ENCODE results near the gene TUBA3D. TPM values are rescaled to one million over a fixed set of nuclear protein-coding genes. Genes with fewer than 3 reads are reported as not detected.
"Not testable (repeated sequence)": the region's sequence is repeated elsewhere in the genome, so short reads cannot be mapped to it uniquely, and the experiment has no call there.

Gene TUBA3D
- total RNA-seq (ENCODE audit: low replicate concordance): not detected in 2 replicates

DNA sequence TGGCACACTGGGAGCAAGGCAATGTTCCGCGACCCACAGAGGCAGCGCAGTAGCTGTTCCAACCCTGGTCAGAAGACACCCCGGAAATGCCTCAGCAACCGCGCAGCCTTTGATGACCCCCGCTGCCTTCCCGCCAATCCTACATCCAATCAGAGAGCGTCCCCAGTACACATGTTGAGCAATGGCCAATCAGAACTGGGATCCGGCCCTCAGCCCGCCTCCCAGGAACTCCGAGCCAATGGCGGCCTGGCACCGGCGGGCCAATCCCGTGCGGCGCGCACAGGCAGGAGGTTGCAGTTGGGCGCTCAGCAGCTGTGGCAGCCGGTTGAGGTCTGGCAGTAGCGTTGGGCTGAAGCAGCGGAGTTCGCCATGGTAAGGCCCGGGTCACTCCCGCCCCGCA is at the start of gene TUBA3D:
Gene TUBA3D, plus strand, starts transcription at position 289 of the 400 bp plus-strand sequence. Its CDS starts 81 bp downstream, at position 370.
- Histone ChIP-seq H3K79me2 (ENCODE audit: low read depth) (no peaks in the 10 kb centered on the region), H3K9me3 (ENCODE audit: low read depth) (no peaks in the 10 kb centered on the region), H3K27me3 (no peaks in the 10 kb centered on the region), H4K20me1 (ENCODE audit: low read depth) (no peaks in the 10 kb centered on the region), H3K36me3 (no peaks in the 10 kb centered on the region), H3K27ac (no peak within 1 kb of the TSS), H3K4me3 (no peak within 1 kb of the TSS), H3K4me2 (no peak within 1 kb of the TSS), H3K9ac (no peak within 1 kb of the TSS), H2AFZ (replicated peaks) (no peak within 1 kb of the TSS), H3K4me1 (no peaks in the 10 kb centered on the region), H3F3A (ENCODE audit: low read depth) (no peaks in the 10 kb centered on the region)
- no peaks in the 10 kb centered on the region for H3K36me3 Mint-ChIP-seq
- H3K4me1 Mint-ChIP-seq: no peaks in the 10 kb centered on the region
- no peak within 1 kb of the TSS for H3K4me3 Mint-ChIP-seq
- TF ChIP-seq EZH2phosphoT487 (IDR thresholded peaks at IDR 0.05): no peak
- TF ChIP-seq EZH2 (IDR thresholded peaks at IDR 0.05): no peak
- TF ChIP-seq, protein P1, sequence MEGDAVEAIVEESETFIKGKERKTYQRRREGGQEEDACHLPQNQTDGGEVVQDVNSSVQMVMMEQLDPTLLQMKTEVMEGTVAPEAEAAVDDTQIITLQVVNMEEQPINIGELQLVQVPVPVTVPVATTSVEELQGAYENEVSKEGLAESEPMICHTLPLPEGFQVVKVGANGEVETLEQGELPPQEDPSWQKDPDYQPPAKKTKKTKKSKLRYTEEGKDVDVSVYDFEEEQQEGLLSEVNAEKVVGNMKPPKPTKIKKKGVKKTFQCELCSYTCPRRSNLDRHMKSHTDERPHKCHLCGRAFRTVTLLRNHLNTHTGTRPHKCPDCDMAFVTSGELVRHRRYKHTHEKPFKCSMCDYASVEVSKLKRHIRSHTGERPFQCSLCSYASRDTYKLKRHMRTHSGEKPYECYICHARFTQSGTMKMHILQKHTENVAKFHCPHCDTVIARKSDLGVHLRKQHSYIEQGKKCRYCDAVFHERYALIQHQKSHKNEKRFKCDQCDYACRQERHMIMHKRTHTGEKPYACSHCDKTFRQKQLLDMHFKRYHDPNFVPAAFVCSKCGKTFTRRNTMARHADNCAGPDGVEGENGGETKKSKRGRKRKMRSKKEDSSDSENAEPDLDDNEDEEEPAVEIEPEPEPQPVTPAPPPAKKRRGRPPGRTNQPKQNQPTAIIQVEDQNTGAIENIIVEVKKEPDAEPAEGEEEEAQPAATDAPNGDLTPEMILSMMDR (IDR thresholded peaks at IDR 0.05): no peak
- peaks cover 4% of the 10 kb centered on the region for H3K27me3 Mint-ChIP-seq (ENCODE audit: insufficient read depth, low read depth)
- DNase-seq (ENCODE audit: low spot score): no peak
- no peaks in the 10 kb centered on the region for H3K9me3 Mint-ChIP-seq
- H3K27ac Mint-ChIP-seq: no peak within 1 kb of the TSS

DNA sequence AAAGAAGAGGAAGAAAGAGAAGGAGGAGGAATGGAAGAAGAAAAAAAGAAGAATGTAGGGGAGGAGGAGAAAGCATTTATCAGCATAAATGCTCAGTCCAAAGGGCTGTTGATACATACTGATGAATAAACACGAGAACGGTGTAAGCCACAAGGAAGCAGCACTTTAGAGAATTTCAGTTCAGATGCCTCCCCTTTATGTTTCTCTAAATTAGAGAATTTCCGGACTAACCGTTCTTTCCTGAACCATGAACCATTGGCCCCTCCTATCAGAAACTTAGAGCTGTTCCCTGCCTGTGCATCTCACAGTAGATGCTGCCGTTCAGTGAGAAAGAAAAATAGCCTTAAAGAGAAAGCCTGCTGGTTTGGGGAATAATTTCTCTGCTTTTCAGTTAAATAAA is 49.2 kb upstream of the TUBA3D start:
- H3K27ac ChIP-seq: no peak overlapping the region
- peaks cover 13% of the 10 kb centered on the region for H3K9me3 Mint-ChIP-seq
- no peak overlapping the region for H3K4me2 ChIP-seq
- peaks cover 64% of the 10 kb centered on the region for H3K27me3 ChIP-seq
- H3K36me3 Mint-ChIP-seq: no peaks in the 10 kb centered on the region
- no peak for TF ChIP-seq EZH2phosphoT487 (IDR thresholded peaks at IDR 0.05)
- TF ChIP-seq, protein P1 (IDR thresholded peaks at IDR 0.05): no peak
- TF ChIP-seq EZH2 (IDR thresholded peaks at IDR 0.05): no peak
- H3K9ac ChIP-seq: no peak overlapping the region
- no peaks in the 10 kb centered on the region for H3K4me1 ChIP-seq
- H3K27ac Mint-ChIP-seq: no peak overlapping the region
- H3K36me3 ChIP-seq: no peaks in the 10 kb centered on the region
- no peaks in the 10 kb centered on the region for H3K9me3 ChIP-seq (ENCODE audit: low read depth)
- no peak overlapping the region for H3K4me3 ChIP-seq
- peaks cover 20% of the 10 kb centered on the region for H3K27me3 Mint-ChIP-seq (ENCODE audit: insufficient read depth, low read depth)
- no peaks in the 10 kb centered on the region for H3K79me2 ChIP-seq (ENCODE audit: low read depth)
- H3K4me3 Mint-ChIP-seq: peak overlapping the region; percentile 24
- no peak for DNase-seq (ENCODE audit: low spot score)
- H3F3A ChIP-seq (ENCODE audit: low read depth): peaks cover 5% of the 10 kb centered on the region
- peaks cover 4% of the 10 kb centered on the region for H3K4me1 Mint-ChIP-seq
- H4K20me1 ChIP-seq (ENCODE audit: low read depth): no peaks in the 10 kb centered on the region
- no peak overlapping the region for H2AFZ ChIP-seq (replicated peaks)

DNA sequence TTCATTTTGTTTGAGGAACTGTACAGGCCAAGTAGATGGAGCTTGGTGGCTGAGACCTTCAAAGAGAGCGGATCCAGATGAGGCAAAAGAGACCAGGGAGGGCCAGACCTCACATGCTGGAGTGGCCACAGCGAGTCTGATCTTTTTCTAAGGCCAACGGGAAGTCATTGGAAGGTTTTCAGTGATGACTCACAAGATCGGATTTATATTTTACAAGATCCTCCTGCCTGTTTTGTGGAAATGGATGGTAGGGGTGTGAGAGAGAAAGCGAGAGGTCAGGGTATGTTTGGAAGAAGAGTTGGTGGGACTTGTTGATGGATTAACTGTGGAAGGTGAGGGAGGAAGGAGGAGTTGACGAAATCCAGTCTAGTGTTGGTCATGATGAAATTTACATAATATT is 44.6 kb upstream of the TUBA3D start:
- H3F3A ChIP-seq (ENCODE audit: low read depth): no peaks in the 10 kb centered on the region
- no peak overlapping the region for H3K4me3 ChIP-seq
- peaks cover 4% of the 10 kb centered on the region for H3K27me3 Mint-ChIP-seq (ENCODE audit: insufficient read depth, low read depth)
- no peak overlapping the region for H3K4me2 ChIP-seq
- H3K9me3 ChIP-seq (ENCODE audit: low read depth): no peaks in the 10 kb centered on the region
- no peaks in the 10 kb centered on the region for H3K36me3 ChIP-seq
- no peak overlapping the region for H3K9ac ChIP-seq
- H3K4me3 Mint-ChIP-seq: no peak overlapping the region
- TF ChIP-seq EZH2 (IDR thresholded peaks at IDR 0.05): no peak
- TF ChIP-seq, protein P1 (IDR thresholded peaks at IDR 0.05): no peak
- no peak for TF ChIP-seq EZH2phosphoT487 (IDR thresholded peaks at IDR 0.05)
- no peak overlapping the region for H3K27ac ChIP-seq
- peaks cover 20% of the 10 kb centered on the region for H3K27me3 ChIP-seq
- no peaks in the 10 kb centered on the region for H3K9me3 Mint-ChIP-seq
- H2AFZ ChIP-seq (replicated peaks): no peak overlapping the region
- no peaks in the 10 kb centered on the region for H3K4me1 ChIP-seq
- H3K4me1 Mint-ChIP-seq: no peaks in the 10 kb centered on the region
- no peaks in the 10 kb centered on the region for H3K79me2 ChIP-seq (ENCODE audit: low read depth)
- DNase-seq (ENCODE audit: low spot score): no peak
- H3K27ac Mint-ChIP-seq: no peak overlapping the region
- H4K20me1 ChIP-seq (ENCODE audit: low read depth): no peaks in the 10 kb centered on the region
- H3K36me3 Mint-ChIP-seq: no peaks in the 10 kb centered on the region

DNA sequence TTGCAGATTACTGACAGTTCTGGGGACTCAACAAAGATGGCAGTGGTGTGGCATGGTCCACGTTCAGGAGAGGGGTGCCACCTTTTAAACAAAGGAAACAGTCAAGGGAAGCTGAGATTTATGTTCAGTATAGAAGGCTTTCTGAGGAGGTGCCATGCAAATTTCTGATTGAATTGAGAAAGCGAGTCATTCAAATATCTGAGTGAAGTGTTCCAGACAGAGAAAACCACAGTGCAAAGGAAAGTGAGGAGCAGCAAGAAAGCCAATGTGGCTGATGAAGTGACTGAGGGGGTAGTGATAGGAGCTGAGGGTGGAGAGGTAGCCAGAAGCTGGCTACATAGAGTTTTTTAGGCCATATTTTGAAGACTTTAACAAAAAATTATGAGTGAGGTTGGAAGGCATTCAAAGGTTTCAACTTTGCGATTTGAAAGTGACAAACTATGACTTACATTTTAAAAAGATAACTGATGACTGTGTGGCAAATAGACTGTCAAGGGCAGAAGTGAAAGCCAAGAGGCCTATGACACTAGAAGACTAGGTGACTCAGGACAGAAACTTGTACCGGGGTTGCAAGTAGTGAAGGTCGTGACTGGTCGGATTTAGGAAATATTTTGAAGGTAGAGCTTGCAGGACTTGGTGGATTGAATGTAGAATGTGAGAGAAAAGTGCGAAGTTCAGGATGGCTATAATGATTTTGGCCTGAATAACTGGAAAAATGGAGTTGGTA is 35.0 kb upstream of the TUBA3D start:
- not testable (repeated sequence) for H3K27ac Mint-ChIP-seq; DNase-seq (ENCODE audit: low spot score); H4K20me1 ChIP-seq (ENCODE audit: low read depth); H3K4me3 Mint-ChIP-seq; H3F3A ChIP-seq (ENCODE audit: low read depth); H3K36me3 Mint-ChIP-seq; H3K4me1 Mint-ChIP-seq; H3K4me3 ChIP-seq; H3K9me3 ChIP-seq (ENCODE audit: low read depth); H3K27ac ChIP-seq; H3K4me2 ChIP-seq; H3K9me3 Mint-ChIP-seq; H3K27me3 Mint-ChIP-seq (ENCODE audit: insufficient read depth, low read depth); H3K36me3 ChIP-seq; H2AFZ ChIP-seq (replicated peaks); H3K79me2 ChIP-seq (ENCODE audit: low read depth); H3K9ac ChIP-seq; H3K27me3 ChIP-seq; H3K4me1 ChIP-seq

DNA sequence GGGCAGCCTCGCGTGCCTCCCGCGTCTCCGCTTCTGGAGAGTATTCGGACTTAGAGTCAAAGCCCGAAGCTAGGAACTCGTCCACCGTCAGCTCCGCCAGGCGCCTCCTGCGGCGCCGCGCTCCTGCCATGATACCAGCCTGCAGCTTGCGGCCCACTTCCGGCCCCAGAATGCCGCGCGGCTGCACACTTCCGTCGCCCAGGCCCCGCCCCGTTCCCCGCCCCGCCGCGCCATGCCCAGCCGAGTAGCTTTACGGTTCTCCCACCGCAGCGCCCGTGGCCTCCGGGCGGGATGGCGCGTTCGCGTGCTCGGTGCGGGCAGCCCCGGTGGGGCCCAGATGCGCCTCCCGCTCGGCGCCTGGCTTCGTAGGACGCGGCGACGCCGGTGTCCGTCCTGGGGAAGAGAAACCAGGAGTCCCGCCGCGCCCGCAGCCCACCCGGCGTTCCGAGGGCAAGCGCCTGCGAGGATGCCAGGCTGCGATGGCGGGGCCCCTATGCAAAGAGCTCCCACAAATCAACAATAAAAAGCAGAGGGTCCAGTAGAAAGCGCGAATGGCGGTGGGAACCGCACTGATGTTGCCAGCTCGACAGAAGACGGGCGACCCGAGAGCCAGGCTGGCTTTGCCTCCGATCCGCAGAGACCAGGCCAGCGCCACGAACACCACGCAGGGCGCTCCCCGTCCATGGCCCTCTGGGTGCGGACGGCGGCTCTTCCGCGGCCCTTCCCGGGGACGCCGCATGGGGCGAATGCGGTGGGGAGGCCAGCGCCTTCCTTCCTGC is 31.0 kb upstream of the TUBA3D start:
- H3K79me2 ChIP-seq (ENCODE audit: low read depth); H3K4me3 ChIP-seq; DNase-seq (ENCODE audit: low spot score); H3K36me3 Mint-ChIP-seq; H4K20me1 ChIP-seq (ENCODE audit: low read depth); H3F3A ChIP-seq (ENCODE audit: low read depth); H3K27ac ChIP-seq; H3K36me3 ChIP-seq; H3K27ac Mint-ChIP-seq; H3K9ac ChIP-seq; H3K27me3 ChIP-seq; H3K4me3 Mint-ChIP-seq; H3K9me3 ChIP-seq (ENCODE audit: low read depth); H2AFZ ChIP-seq (replicated peaks); H3K4me1 Mint-ChIP-seq; H3K9me3 Mint-ChIP-seq; H3K4me2 ChIP-seq; H3K27me3 Mint-ChIP-seq (ENCODE audit: insufficient read depth, low read depth); H3K4me1 ChIP-seq: not testable (repeated sequence)
